H1 (cell line): Measurements from ENCODE around the gene SCARB1. TPM values are rescaled to one million over a fixed set of nuclear protein-coding genes. Genes with fewer than 3 reads are reported as not detected.
A peak's percentile ranks its signal among the peaks of the same experiment; 100 is the strongest.

ENCODE experiments used
- CEBPB ChIP-seq: IDR thresholded peaks from 2 replicates; pipeline ENCODE4 v1.6.1; 2012; ENCODE audit warnings: low read depth, low read length
- CHD2 ChIP-seq: IDR thresholded peaks from 2 replicates; pipeline ENCODE4 v1.6.1; 2012; ENCODE audit warnings: low read length, improper control_type of control experiment
- EZH2 ChIP-seq: fragments of 200-600 bp; sonication (generic); IDR thresholded peaks from 2 replicates; pipeline ENCODE4 v1.7.1; 2012; ENCODE audit warnings: low read depth, mild to moderate bottlenecking, moderate library complexity, low read length, inconsistent platforms; ENCODE audit not compliant: severe bottlenecking
- FOSL1 ChIP-seq: IDR thresholded peaks from 2 replicates; pipeline ENCODE4 v1.6.1; 2011; ENCODE audit warnings: mild to moderate bottlenecking, low read depth, low read length, moderate library complexity; ENCODE audit not compliant: insufficient read depth
- KDM4A ChIP-seq: IDR thresholded peaks from one replicate; pipeline ENCODE4 v1.7.1; 2012; ENCODE audit warnings: low read depth, mild to moderate bottlenecking, moderate library complexity, low read length, inconsistent platforms; ENCODE audit not compliant: severe bottlenecking
- SP1 ChIP-seq: IDR thresholded peaks from 2 replicates; pipeline ENCODE4 v1.6.1; 2011; ENCODE audit warnings: low read depth, low read length
- TBP ChIP-seq: IDR thresholded peaks from 2 replicates; pipeline ENCODE4 v1.6.1; 2011; ENCODE audit warnings: low read depth, low read length, improper control_type of control experiment
- TCF12 ChIP-seq: IDR thresholded peaks from 2 replicates; pipeline ENCODE4 v1.6.1; 2011; ENCODE audit warnings: low read depth, mild to moderate bottlenecking, low read length
- ZNF274 ChIP-seq: IDR thresholded peaks from 2 replicates; pipeline ENCODE4 v1.7.0; 2012; ENCODE audit warnings: low read length, borderline replicate concordance; ENCODE audit errors: extremely low read depth
- polyA plus RNA-seq, 7 experiments: library from polyadenylated mRNA; depleted of rRNA in 3 of 7; stranded (reverse) in 5 of 7; unstranded in 2 of 7; fragments of >200 nt in 5 of 7; fragments of 200-250 nt in 2 of 7; gene quantifications; 1 replicate in 5 of 7; 2 replicates in 1 of 7; 4 replicates in 1 of 7; pipeline versions ENCODE4 v1.2.1 to v1.2.3, GENCODE V29; 2011 to 2013; ENCODE audit warnings: missing spikeins in 2 of 7, mixed read lengths in 2 of 7
- total RNA-seq: library from RNA; stranded (reverse); fragmentation: NEBNext Ultra II Directional; extraction: Animal tissue kit (Norgen Biotek cat#: 25700); gene quantifications from 2 replicates; pipeline ENCODE4 v1.2.1, GENCODE V29; 2021

SCARB1 gene
- total and polyA plus RNA-seq, 2 of the 8 experiments (the other 6 are each of a cell fraction or from before 2014, with no cell fraction given): 45.3 to 57.1 TPM

DNA sequence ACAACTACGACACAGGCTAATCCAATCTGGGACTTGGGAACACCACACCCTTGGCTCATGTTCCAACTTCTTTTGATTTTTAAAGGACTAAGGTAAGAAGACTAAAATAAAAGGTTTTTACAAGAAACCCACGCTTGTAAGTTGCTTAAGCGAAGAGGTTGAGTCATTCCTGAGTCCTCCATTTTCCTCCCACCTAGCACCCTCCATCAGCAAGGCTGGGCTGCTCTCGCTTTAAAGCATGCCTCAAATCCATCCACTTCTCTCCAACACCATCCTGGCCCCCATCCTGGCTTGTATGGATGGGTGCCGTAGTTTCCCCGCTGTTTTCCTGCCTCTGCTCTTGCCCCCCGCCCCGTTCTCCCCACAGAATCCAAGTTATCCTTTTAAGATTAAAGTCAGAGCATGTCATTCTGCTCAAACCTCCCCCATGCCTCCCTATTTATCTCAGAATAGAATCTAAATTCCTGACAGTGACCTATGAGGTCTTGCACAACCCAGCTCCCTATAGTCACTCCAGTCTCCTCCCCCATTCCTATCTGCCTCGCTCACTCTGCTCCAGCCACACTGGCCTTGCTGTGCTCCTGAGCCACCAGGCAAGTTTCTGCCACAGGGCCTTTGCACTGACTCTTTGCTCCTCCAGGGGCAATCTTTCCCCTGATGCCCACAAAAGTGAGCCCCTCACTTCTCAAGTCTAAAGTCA, 34.5 kb downstream of the SCARB1 start (continued):
- no peak for TF ChIP-seq CHD2
- TF ChIP-seq KDM4A: no peak
- no peak for TF ChIP-seq FOSL1
- TF ChIP-seq SP1: no peak
- TF ChIP-seq TCF12: no peak
- no peak for TF ChIP-seq EZH2
- no peak for TF ChIP-seq TBP
- TF ChIP-seq CEBPB: peak; percentile 67; the same call in 1 of the 2 replicates
- no peak for TF ChIP-seq ZNF274
